AG04450 (cell line): Measurements from ENCODE around the gene ELF3. TPM values are rescaled to one million over a fixed set of nuclear protein-coding genes. Genes with fewer than 3 reads are reported as not detected.

Source experiments
- CTCF ChIA-PET: fragments of 300-600, 350-600 bp; formaldehyde crosslinking; extraction: SDS; loops from one replicate; lab custom pipeline; 2022; ENCODE audit warnings: antibody characterized with exemption, inconsistent platforms; lab: Charles Lee
- POLR2A ChIA-PET: fragments of 350-600 bp; formaldehyde crosslinking; extraction: SDS; loops from one replicate; lab custom pipeline; 2021; ENCODE audit warnings: antibody characterized with exemption, inconsistent platforms; lab: Yijun Ruan, JAX
- DNase-seq: peaks from one replicate; pipeline ENCODE4 v3.0.0-alpha.2; 2011; ENCODE audit warnings: low read depth, low spot score
- H3K27ac ChIP-seq: one replicate; pipeline ENCODE4 v1.5.1; 2012; ENCODE audit warnings: low read depth, low read length, control low read depth
- H3K27me3 ChIP-seq: one replicate; pipeline ENCODE4 v1.6.0; 2012; ENCODE audit warnings: low read length; ENCODE audit not compliant: control insufficient read depth, insufficient read depth
- H3K4me3 ChIP-seq: 2 replicates; pipeline ENCODE4 v1.5.1; 2011; ENCODE audit warnings: mild to moderate bottlenecking, low read depth, low read length, control low read depth
- H3K9me3 ChIP-seq: 2 replicates; pipeline ENCODE4 v1.5.1; 2012; ENCODE audit warnings: low read length; ENCODE audit not compliant: control insufficient read depth, insufficient read depth
- polyA plus RNA-seq: library from polyadenylated mRNA; depleted of rRNA; stranded (reverse); fragments of >200 nt; gene quantifications from 2 replicates; pipeline ENCODE4 v1.2.3, GENCODE V29; 2011
- TF ChIP-seq, protein P1 (sequence below): IDR thresholded peaks from 2 replicates; pipeline ENCODE4 v1.5.1; 2011; ENCODE audit warnings: low read depth, low read length, control low read depth, inconsistent platforms

ELF3 gene
- polyA plus RNA-seq, 1 experiment, result 0.72 TPM

DNA sequence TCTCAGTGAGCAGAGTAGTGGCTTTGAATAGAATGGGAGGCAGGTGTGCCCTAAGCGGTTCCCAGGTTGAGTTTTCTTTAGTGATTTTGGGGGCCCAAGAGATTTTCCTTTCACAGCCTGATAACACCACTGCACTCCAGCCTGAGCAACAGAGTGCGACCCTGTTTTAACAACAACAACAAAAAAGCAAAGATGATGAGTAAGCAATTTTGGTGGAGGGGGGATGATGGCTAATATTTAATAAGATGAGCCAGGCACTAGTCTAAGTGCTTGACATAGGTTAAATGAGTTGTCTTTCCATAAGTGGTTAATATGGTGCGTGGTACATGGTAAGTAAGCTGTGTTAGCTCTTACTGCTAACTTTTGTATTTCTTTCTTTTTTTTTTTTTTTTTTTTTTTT, 25.9 kb upstream of the ELF3 start:
- POLR2A ChIA-PET, result no interaction called here

GRCh38 chr1:201985355-201985754, 25.0 kb upstream of the ELF3 start:
- H3K27ac ChIP-seq, result no peak overlapping the region
- H3K27me3 ChIP-seq, result no peaks in the 10 kb centered on the region
- no peaks in the 10 kb centered on the region for H3K9me3 ChIP-seq
- no peak overlapping the region for H3K4me3 ChIP-seq
- CTCF ChIA-PET, result interaction anchor here (0.7 to 1.9 kb wide), 5 partner anchors 12 to 248 kb away, joined by 3 to 11 read pairs (median 3); no protein-coding TSS in a partner anchor
- POLR2A ChIA-PET, result interaction anchor here (0.7 kb wide), 2 partner anchors 364 to 368 kb away, joined by 4 read pairs; no protein-coding TSS in a partner anchor
- TF ChIP-seq, protein P1, sequence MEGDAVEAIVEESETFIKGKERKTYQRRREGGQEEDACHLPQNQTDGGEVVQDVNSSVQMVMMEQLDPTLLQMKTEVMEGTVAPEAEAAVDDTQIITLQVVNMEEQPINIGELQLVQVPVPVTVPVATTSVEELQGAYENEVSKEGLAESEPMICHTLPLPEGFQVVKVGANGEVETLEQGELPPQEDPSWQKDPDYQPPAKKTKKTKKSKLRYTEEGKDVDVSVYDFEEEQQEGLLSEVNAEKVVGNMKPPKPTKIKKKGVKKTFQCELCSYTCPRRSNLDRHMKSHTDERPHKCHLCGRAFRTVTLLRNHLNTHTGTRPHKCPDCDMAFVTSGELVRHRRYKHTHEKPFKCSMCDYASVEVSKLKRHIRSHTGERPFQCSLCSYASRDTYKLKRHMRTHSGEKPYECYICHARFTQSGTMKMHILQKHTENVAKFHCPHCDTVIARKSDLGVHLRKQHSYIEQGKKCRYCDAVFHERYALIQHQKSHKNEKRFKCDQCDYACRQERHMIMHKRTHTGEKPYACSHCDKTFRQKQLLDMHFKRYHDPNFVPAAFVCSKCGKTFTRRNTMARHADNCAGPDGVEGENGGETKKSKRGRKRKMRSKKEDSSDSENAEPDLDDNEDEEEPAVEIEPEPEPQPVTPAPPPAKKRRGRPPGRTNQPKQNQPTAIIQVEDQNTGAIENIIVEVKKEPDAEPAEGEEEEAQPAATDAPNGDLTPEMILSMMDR, result no peak
- no peak for DNase-seq

More for the DNA sequence above, 25.9 kb upstream of the ELF3 start:
- Histone ChIP-seq H3K27me3 (no peaks in the 10 kb centered on the region), H3K27ac (no peak overlapping the region), H3K4me3 (peak overlapping the region; percentile 88; the same call in 1 of the 2 replicates), H3K9me3 (no peaks in the 10 kb centered on the region)
- CTCF ChIA-PET, result interaction anchor here (0.6 to 1.9 kb wide), 3 partner anchors 11 to 456 kb away, joined by 3 to 11 read pairs (median 5); no protein-coding TSS in a partner anchor
- TF ChIP-seq, protein P1, result no peak
- no peak for DNase-seq

DNA sequence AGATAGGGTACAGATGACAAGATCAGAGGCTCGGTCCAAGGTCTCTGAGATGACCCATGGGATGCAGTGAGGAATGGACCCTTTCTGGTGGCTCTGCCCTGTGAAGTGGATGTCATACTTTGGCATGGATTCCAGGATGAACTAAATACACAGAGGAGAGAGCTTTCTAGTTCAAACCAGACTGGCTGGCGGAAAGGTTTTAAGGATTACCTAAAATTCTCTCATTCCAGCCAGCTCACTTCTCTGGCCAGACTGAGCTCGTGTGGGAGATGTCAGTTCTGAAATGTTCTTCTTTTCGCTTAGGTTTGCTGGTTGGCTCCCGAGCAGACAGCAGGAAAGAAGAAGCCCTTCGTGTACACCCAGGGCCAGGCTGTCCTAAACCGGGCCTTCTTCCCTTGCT, 21.8 kb upstream of the ELF3 start:
- no peak overlapping the region for H3K4me3 ChIP-seq
- POLR2A ChIA-PET, result interaction anchor here (0.6 to 0.7 kb wide), 2 partner anchors 85 to 436 kb away, joined by 3 read pairs; no protein-coding TSS in a partner anchor
- no peaks in the 10 kb centered on the region for H3K9me3 ChIP-seq
- H3K27me3 ChIP-seq, result no peaks in the 10 kb centered on the region
- no peak overlapping the region for H3K27ac ChIP-seq
- DNase-seq, result no peak
- TF ChIP-seq, protein P1, result no peak
- CTCF ChIA-PET, result interaction anchor here (0.6 to 1.7 kb wide), 5 partner anchors 11 to 111 kb away, joined by 3 to 9 read pairs (median 4); no protein-coding TSS in a partner anchor

DNA sequence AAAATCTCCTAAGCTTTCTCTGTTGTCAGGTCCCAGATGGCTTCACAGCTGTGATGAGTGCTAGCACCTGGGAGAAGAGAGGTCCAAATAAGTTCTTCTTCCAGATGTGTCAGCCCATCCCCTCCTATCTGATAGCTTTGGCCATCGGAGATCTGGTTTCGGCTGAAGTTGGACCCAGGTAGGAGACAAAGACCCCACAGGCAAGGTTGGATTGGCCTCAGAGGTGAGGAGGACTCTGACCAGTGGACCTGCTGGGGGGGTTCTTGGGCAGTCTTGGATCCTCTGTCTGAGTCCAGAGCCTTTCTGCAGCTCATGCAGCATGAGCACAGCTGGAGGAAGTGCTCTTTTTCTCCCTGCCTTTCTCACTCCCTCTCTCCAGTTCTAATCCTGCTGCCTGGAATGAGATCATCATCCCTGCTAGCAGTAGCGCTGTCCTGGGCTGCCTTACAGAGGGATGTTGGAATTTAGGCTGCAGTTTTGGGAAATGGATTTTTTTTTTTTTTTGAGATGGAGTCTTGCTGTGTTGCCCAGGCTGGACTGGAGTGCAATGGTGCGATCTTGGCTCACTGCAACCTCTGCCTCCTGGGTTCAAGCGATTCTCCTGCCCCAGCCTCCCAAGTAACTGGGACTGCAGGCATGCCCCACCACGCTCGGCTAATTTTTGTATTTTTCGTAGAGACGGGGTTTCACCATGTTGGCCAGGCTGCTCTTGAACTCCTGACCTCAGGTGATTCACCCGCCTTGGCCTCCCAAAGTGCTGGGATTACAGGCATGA, 20.8 kb upstream of the ELF3 start:
- POLR2A ChIA-PET, result interaction anchor here (0.6 kb wide), 1 partner anchor 86 kb away, joined by 3 read pairs; no protein-coding TSS in a partner anchor
- Histone ChIP-seq H3K4me3 (no peak overlapping the region), H3K9me3 (no peaks in the 10 kb centered on the region), H3K27ac (no peak overlapping the region), H3K27me3 (no peaks in the 10 kb centered on the region)
- TF ChIP-seq, protein P1, result no peak
- DNase-seq, result no peak
- CTCF ChIA-PET, result interaction anchor here (1.1 to 1.7 kb wide), 2 partner anchors 10 to 111 kb away, joined by 5 to 9 read pairs; no protein-coding TSS in a partner anchor

DNA sequence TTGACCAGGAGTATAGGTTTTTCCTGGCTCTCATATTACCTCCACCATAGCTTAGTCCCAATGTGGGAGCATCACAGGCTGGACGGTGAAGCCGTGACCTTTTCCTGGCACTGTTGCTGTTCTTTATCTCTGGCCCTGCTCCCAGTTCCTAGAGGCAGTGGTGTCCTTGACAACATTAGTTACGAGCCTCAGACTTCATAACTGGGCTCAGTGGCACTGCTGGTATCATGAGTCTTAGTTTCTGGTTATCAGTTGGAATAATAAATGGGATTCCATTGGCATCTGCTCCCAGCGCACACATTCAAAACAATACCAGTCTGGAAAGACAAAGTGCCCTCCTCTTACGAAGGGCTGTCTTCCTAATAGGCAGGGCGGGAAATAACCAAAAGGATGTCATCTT, 20.0 kb upstream of the ELF3 start:
- CTCF ChIA-PET, result interaction anchor here (0.6 kb wide), 1 partner anchor 10 kb away, joined by 3 read pairs; no protein-coding TSS in a partner anchor
- Histone ChIP-seq H3K9me3 (no peaks in the 10 kb centered on the region), H3K27ac (no peak overlapping the region), H3K4me3 (no peak overlapping the region), H3K27me3 (no peaks in the 10 kb centered on the region)
- TF ChIP-seq, protein P1, result no peak
- POLR2A ChIA-PET, result no interaction called here
- no peak for DNase-seq
